ENCODE measurements around the gene STEAP2. TPM values are rescaled to one million over a fixed set of nuclear protein-coding genes. Genes with fewer than 3 reads are reported as not detected.

STEAP2 gene
- total and polyA plus RNA-seq, 2 of the 4 experiments (the other 2 are of a cell fraction), result 1.8 to 3.9 TPM

DNA sequence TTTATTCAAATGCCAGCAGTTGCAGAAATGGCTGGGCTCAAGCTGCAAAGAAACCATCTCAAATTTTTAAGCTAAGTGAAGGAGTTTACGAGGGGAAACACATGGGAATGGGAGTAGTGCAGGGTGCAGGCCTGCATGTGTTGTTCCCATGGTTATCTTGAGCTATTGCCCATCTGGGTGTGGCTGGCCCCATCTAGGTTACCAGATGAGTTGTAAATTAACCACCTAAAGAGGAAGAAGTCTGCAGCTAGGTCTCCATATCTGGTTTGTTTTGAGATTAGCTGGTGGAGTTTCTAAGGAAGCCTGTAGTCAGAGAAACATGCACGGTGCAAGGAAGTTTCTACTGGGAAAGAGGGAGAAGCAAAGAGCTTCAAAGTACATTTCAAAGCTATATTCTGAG lies 23.3 kb upstream of the STEAP2 start:
- H3K4me2 ChIP-seq (ENCODE audit: low read depth, low read length), result no peak overlapping the region
- no peaks in the 10 kb centered on the region for H3K9me1 ChIP-seq (ENCODE audit: insufficient read depth, low read length)
- ATAC-seq (ENCODE audit: low read depth) (no peak), DNase-seq (no peak)
- no peaks in the 10 kb centered on the region for H3K79me1 ChIP-seq (ENCODE audit: low read depth in 1 of 2, low read length in 2 of 2)
- no peak overlapping the region for H2AK5ac ChIP-seq (ENCODE audit: low read depth, low read length)
- H3K14ac ChIP-seq (replicated peaks; ENCODE audit: low read depth, low read length), result no peak overlapping the region
- H4K5ac ChIP-seq (ENCODE audit: low read depth, low read length), result no peak overlapping the region
- H2AK9ac ChIP-seq (replicated peaks; ENCODE audit: low read depth, low read length, poor library complexity), result no peak overlapping the region
- H3K4me3 ChIP-seq (ENCODE audit: insufficient read depth, low read depth, low read length), result no peak overlapping the region
- no peak overlapping the region for H3K9ac ChIP-seq (ENCODE audit: low read depth, low read length)
- H4K8ac ChIP-seq (ENCODE audit: low read depth in 2 of 2, low read length in 2 of 2), result no peak overlapping the region
- no peak overlapping the region for H3K4ac ChIP-seq (ENCODE audit: low read depth, low read length)
- H3K27me3 ChIP-seq (ENCODE audit: control insufficient read depth, insufficient read depth, low read length), result no peaks in the 10 kb centered on the region
- H3K18ac ChIP-seq (ENCODE audit: low read depth, low read length), result no peak overlapping the region
- ChIA-PET CTCF (interaction anchor here (0.7 kb wide), 1 partner anchor 23 kb away, joined by 3 read pairs; the partner anchor contains the start of gene STEAP2), POLR2A (ENCODE audit: unreplicated experiment) (no interaction called here)
- dilution Hi-C loops (cut with HindIII; ENCODE audit: low sequenced_read_pairs, unreplicated experiment) (no loop called here), in situ Hi-C loops (cut with MboI; ENCODE audit: low sequenced_read_pairs) (no loop called here), intact Hi-C loops (cut with micrococcal nuclease) (no loop called here)
- H4K20me1 ChIP-seq (ENCODE audit: insufficient read depth, low read length), result no peaks in the 10 kb centered on the region
- no CpG with 5 or more reads among the region's 2 CpGs for WGBS, 2 experiments (ENCODE audit: extremely low coverage in 2 of 2, insufficient read length in 1 of 2)
- H2BK15ac ChIP-seq (ENCODE audit: low read depth, low read length), result no peak overlapping the region
- H2AFZ ChIP-seq (replicated peaks; ENCODE audit: low read length, poor library complexity), result no peak overlapping the region
- H4K91ac ChIP-seq (ENCODE audit: insufficient read depth, low read depth, low read length), result no peak overlapping the region
- no peak overlapping the region for H3K56ac ChIP-seq (ENCODE audit: extremely low read depth, insufficient read depth, low read length)
- H2BK5ac ChIP-seq (ENCODE audit: low read depth, low read length, poor library complexity, severe bottlenecking), result no peak overlapping the region
- no peak overlapping the region for H3K27ac ChIP-seq (ENCODE audit: insufficient read depth, low read length)
- no peak overlapping the region for H3K23ac ChIP-seq (ENCODE audit: low read depth, low read length)
- H3K36me3 ChIP-seq (ENCODE audit: control insufficient read depth, insufficient read depth, low read length), result no peaks in the 10 kb centered on the region
- no peak overlapping the region for H2BK120ac ChIP-seq (ENCODE audit: low read depth, low read length)
- TF ChIP-seq MAFK (IDR thresholded peaks at IDR 0.05; ENCODE audit: low read depth, low read length) (no peak), MXI1 (IDR thresholded peaks at IDR 0.05; ENCODE audit: borderline replicate concordance, low read depth, low read length) (no peak), BHLHE40 (IDR thresholded peaks at IDR 0.05; ENCODE audit: low read depth, low read length) (no peak), RFX5 (IDR thresholded peaks at IDR 0.05; ENCODE audit: low read depth, low read length) (no peak), NFE2L2 (IDR thresholded peaks at IDR 0.05; ENCODE audit: low read depth, low read length) (no peak), CEBPB (IDR thresholded peaks at IDR 0.05; ENCODE audit: low read depth, low read length) (no peak), SMC3 (IDR thresholded peaks at IDR 0.05; ENCODE audit: low read depth, low read length) (no peak), RCOR1 (IDR thresholded peaks at IDR 0.05; ENCODE audit: insufficient replicate concordance, low read length) (no peak)
- TF ChIP-seq, protein P1, sequence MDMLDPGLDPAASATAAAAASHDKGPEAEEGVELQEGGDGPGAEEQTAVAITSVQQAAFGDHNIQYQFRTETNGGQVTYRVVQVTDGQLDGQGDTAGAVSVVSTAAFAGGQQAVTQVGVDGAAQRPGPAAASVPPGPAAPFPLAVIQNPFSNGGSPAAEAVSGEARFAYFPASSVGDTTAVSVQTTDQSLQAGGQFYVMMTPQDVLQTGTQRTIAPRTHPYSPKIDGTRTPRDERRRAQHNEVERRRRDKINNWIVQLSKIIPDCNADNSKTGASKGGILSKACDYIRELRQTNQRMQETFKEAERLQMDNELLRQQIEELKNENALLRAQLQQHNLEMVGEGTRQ (IDR thresholded peaks at IDR 0.05; ENCODE audit: low read depth, low read length), result no peak
- TF ChIP-seq, protein P2, sequence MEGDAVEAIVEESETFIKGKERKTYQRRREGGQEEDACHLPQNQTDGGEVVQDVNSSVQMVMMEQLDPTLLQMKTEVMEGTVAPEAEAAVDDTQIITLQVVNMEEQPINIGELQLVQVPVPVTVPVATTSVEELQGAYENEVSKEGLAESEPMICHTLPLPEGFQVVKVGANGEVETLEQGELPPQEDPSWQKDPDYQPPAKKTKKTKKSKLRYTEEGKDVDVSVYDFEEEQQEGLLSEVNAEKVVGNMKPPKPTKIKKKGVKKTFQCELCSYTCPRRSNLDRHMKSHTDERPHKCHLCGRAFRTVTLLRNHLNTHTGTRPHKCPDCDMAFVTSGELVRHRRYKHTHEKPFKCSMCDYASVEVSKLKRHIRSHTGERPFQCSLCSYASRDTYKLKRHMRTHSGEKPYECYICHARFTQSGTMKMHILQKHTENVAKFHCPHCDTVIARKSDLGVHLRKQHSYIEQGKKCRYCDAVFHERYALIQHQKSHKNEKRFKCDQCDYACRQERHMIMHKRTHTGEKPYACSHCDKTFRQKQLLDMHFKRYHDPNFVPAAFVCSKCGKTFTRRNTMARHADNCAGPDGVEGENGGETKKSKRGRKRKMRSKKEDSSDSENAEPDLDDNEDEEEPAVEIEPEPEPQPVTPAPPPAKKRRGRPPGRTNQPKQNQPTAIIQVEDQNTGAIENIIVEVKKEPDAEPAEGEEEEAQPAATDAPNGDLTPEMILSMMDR (conservative IDR thresholded peaks at IDR 0.05; ENCODE audit: low read depth, low read length), result no peak
- H3K4me1 ChIP-seq (ENCODE audit: control insufficient read depth, insufficient read depth, low read length), result no peaks in the 10 kb centered on the region
- no TSS peak for BruUV-seq (replicated peaks)
- no peaks in the 10 kb centered on the region for H3K9me3 ChIP-seq (ENCODE audit: control insufficient read depth, insufficient read depth, low read length)
- H2BK20ac ChIP-seq (ENCODE audit: low read depth, low read length), result no peak overlapping the region

Data from IMR-90 (cell line).